Breast epithelium (tissue), 4 donors: ENCODE data around the gene SNRNP25. TPM values are rescaled to one million over a fixed set of nuclear protein-coding genes. Genes with fewer than 3 reads are reported as not detected.

Experiments used
- DNase-seq, 2 donors: peaks; one replicate each; pipeline ENCODE4 v3.0.0-alpha.2; 2019; ENCODE audit warnings: low spot score in 2 of 2
- H3K27ac ChIP-seq, 2 donors: fragments of 200-600 bp; sonication (generic) in 1 of 2; one replicate each; pipeline ENCODE4 v1.5.1; 2016 to 2019; ENCODE audit warnings: mild to moderate bottlenecking in 1 of 2
- H3K27me3 ChIP-seq, 2 donors: fragments of 200-600 bp; sonication (generic) in 1 of 2; one replicate each; pipeline versions ENCODE4 v1.5.1 to v1.6.0; 2017 to 2019; ENCODE audit warnings: control low read depth in 1 of 2, mild to moderate bottlenecking in 1 of 2
- H3K36me3 ChIP-seq: fragments of 200-600 bp; one replicate; pipeline ENCODE4 v1.5.1; 2019
- H3K4me1 ChIP-seq, 2 donors: fragments of 200-600 bp; sonication (generic); one replicate each; pipeline ENCODE4 v1.5.1; 2016 to 2019; ENCODE audit warnings: control low read depth in 1 of 2
- H3K4me3 ChIP-seq, 3 donors: fragments of 200-600 bp; sonication (generic); 1 replicate in 2 of 3; 2 replicates in 1 of 3; pipeline ENCODE4 v1.5.1; 2016 to 2019; ENCODE audit warnings: mild to moderate bottlenecking in 3 of 3, moderate library complexity in 2 of 3
- H3K9me3 ChIP-seq, 2 donors: fragments of 200-600 bp; sonication (generic) in 1 of 2; one replicate each; pipeline ENCODE4 v1.5.1; 2016 to 2019; ENCODE audit warnings: control low read depth in 1 of 2
- CTCF ChIP-seq, 3 donors: fragments of 450-650 bp; IDR thresholded peaks; one replicate each; pipeline ENCODE4 v1.5.1; 2016 to 2017; ENCODE audit warnings: antibody characterized with exemption in 3 of 3, mild to moderate bottlenecking in 3 of 3, moderate library complexity in 3 of 3
- POLR2A ChIP-seq: fragments of 450-650 bp; IDR thresholded peaks from one replicate; pipeline ENCODE4 v1.6.1; 2016; ENCODE audit warnings: antibody characterized with exemption, mild to moderate bottlenecking, moderate library complexity
- POLR2AphosphoS5 ChIP-seq, 3 donors: sonication (generic); formaldehyde crosslinking; IDR thresholded peaks; one replicate each; pipeline ENCODE4 v1.6.1; 2017; ENCODE audit warnings: antibody characterized with exemption in 3 of 3
- intact Hi-C: fragments of 100-400 bp; cut with DNase I; formaldehyde crosslinking; loops from one replicate; pipeline ENCODE4 v1.15.1; 2023; ENCODE audit warnings: low total_unique reads
- total RNA-seq, 3 donors: library from RNA; depleted of rRNA; stranded (reverse); fragments of >200 nt; gene quantifications; one replicate each; pipeline ENCODE4 v1.1.0, GENCODE V29; 2016

SNRNP25 gene
- total RNA-seq, 3 donors from 2014 or later: 17.4 to 23.9 (median 17.9) TPM

DNA sequence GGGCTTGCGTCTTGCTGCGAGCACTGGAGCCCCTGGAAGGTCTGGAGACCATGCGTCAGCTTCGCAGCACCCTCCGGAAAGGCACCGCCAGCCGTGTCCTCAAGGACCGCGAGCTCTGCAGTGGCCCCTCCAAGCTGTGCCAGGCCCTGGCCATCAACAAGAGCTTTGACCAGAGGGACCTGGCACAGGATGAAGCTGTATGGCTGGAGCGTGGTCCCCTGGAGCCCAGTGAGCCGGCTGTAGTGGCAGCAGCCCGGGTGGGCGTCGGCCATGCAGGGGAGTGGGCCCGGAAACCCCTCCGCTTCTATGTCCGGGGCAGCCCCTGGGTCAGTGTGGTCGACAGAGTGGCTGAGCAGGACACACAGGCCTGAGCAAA is 31.8 kb downstream of the SNRNP25 start:
- no peak for DNase-seq
- peak overlapping the region; percentile 0 to 74 for H3K27ac ChIP-seq

GRCh38 chr16:85865-86264 is 32.2 kb downstream of the SNRNP25 start:
- intact Hi-C loops: no loop called here
- peaks cover 7 to 10% of the 10 kb centered on the region in 2 donors for H3K4me1 ChIP-seq
- no peak for DNase-seq
- no peaks in the 10 kb centered on the region for H3K9me3 ChIP-seq
- no peaks in the 10 kb centered on the region for H3K27me3 ChIP-seq
- H3K27ac ChIP-seq: peak overlapping the region; percentile 0 to 74
- no peak for TF ChIP-seq CTCF (IDR thresholded peaks at IDR 0.05)
- no peak for TF ChIP-seq POLR2A
- no peak for TF ChIP-seq POLR2AphosphoS5 (IDR thresholded peaks at IDR 0.05)
- H3K36me3 ChIP-seq: no peaks in the 10 kb centered on the region
- no peak overlapping the region for H3K4me3 ChIP-seq

More for the DNA sequence above, 31.8 kb downstream of the SNRNP25 start:
- no peak overlapping the region for H3K4me3 ChIP-seq
- no peak for TF ChIP-seq CTCF (IDR thresholded peaks at IDR 0.05)
- no peak for TF ChIP-seq POLR2AphosphoS5 (IDR thresholded peaks at IDR 0.05)
- no peak for TF ChIP-seq POLR2A
- intact Hi-C loops: no loop called here
- no peaks in the 10 kb centered on the region for H3K36me3 ChIP-seq
- no peaks in the 10 kb centered on the region for H3K27me3 ChIP-seq
- no peaks in the 10 kb centered on the region for H3K9me3 ChIP-seq
- H3K4me1 ChIP-seq: peaks cover 7 to 10% of the 10 kb centered on the region in 2 donors

DNA sequence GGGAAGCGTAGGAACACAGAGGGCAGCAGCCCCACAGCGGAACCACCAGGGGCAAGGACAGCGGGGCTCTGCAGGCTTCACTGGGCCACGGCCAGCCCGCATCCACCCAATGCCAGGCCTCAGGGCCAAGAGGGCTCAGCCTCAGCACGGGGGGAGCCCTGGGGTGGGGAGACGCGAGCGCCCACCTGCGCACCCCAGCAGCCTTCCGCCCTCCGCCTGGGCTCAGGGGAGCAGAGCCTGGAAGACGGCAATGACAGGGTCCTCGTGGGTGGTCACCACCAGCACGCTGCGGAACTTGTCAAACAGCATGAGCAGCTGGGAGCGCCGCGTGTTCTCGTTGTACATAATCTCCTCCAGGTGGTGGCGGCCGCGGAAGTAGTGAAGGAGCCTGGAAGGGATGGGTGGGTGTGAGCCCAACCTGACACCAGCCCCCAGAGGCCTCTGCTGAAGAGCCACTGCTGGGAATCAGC is 32.9 kb downstream of the SNRNP25 start:
- Histone ChIP-seq H3K4me3 (no peak overlapping the region), H3K4me1 (peaks cover 7 to 10% of the 10 kb centered on the region in 2 donors), H3K36me3 (no peaks in the 10 kb centered on the region), H3K27me3 (no peaks in the 10 kb centered on the region), H3K9me3 (no peaks in the 10 kb centered on the region), H3K27ac (peak overlapping the region in 1 of 2 donors; percentile 74)
- intact Hi-C loops: no loop called here
- no peak for DNase-seq
- no peak for TF ChIP-seq CTCF (IDR thresholded peaks at IDR 0.05)
- no peak for TF ChIP-seq POLR2A
- no peak for TF ChIP-seq POLR2AphosphoS5 (IDR thresholded peaks at IDR 0.05)

GRCh38 chr16:88613-89012 is 35.0 kb downstream of the SNRNP25 start:
- Histone ChIP-seq H3K36me3 (no peaks in the 10 kb centered on the region), H3K4me1 (peaks cover 7 to 10% of the 10 kb centered on the region in 2 donors), H3K27ac (no peak overlapping the region), H3K4me3 (no peak overlapping the region), H3K27me3 (no peaks in the 10 kb centered on the region), H3K9me3 (no peaks in the 10 kb centered on the region)
- TF ChIP-seq POLR2A (no peak), CTCF (IDR thresholded peaks at IDR 0.05) (no peak), POLR2AphosphoS5 (IDR thresholded peaks at IDR 0.05) (no peak)
- intact Hi-C loops: no loop called here
- DNase-seq: no peak

- TF ChIP-seq CTCF (IDR thresholded peaks at IDR 0.05): no peak
- no peak for TF ChIP-seq POLR2AphosphoS5 (IDR thresholded peaks at IDR 0.05)
- no peak for TF ChIP-seq POLR2A
- Histone ChIP-seq H3K36me3 (no peaks in the 10 kb centered on the region), H3K27me3 (no peaks in the 10 kb centered on the region), H3K27ac (no peak overlapping the region), H3K4me3 (no peak overlapping the region), H3K4me1 (peaks cover 0 to 10% of the 10 kb centered on the region in 2 donors), H3K9me3 (no peaks in the 10 kb centered on the region)
- intact Hi-C loops: no loop called here
- no peak for DNase-seq
Measured at GRCh38 chr16:89391-90302, 36.0 kb downstream of the SNRNP25 start.
